Adrenal gland (tissue), 5 donors: ENCODE data around the gene PRSS8.

Experiments
- CTCF ChIP-seq, 6 experiments: fragments of 450-650 bp in 4 of 6; fragments of 200-600 bp in 2 of 6; sonication (generic) in 1 of 6; IDR thresholded peaks; 1 replicate in 5 of 6; 2 replicates in 1 of 6; pipeline versions ENCODE4 v1.5.1 to v1.8.0; 2016 to 2021; ENCODE audit warnings: antibody characterized with exemption in 6 of 6, mild to moderate bottlenecking in 2 of 6, moderate library complexity in 1 of 6
- POLR2A ChIP-seq, 2 donors: fragments of 450-650 bp; IDR thresholded peaks; one replicate each; pipeline ENCODE4 v1.6.1; 2017; ENCODE audit warnings: antibody characterized with exemption in 2 of 2, mild to moderate bottlenecking in 2 of 2, moderate library complexity in 1 of 2
- donor health status: DM: no; HTN: no; CAD: no.

GRCh38 chr16:31130899-31131298, 4.6 kb downstream of the PRSS8 start:
- TF ChIP-seq CTCF (IDR thresholded peaks at IDR 0.05) = no peak
- no peak for TF ChIP-seq POLR2A (IDR thresholded peaks at IDR 0.05)
